ENCODE measurements around the gene SYCE1L.

DNA sequence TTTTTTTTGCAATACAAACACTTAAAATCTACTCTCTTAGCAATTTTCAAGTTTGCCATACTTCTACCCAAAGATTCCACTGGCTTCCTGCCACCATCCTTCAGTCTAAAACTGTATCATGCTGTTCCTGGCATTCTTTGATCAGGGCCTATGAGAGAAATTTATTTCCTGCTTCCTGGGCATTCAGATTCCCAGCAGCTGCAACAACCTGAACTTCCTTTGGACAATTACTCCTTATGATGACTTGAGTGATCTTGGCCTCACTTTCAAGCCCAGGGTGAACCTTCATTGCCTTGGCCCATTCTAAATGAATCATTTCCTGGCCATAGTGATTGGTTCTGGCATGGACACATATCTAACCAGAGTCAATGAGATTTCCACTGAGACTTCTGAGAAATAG lies 26.3 kb upstream of the SYCE1L start:
- no peak for TF ChIP-seq CTCF (conservative IDR thresholded peaks at IDR 0.05)
- no peak for TF ChIP-seq ZFX (IDR thresholded peaks at IDR 0.05)

Measured in C4-2B (cell line).